Chondrocyte (in vitro differentiated cells): ENCODE results near the gene SURF2. TPM values are rescaled to one million over a fixed set of nuclear protein-coding genes. Genes with fewer than 3 reads are reported as not detected.
A peak's percentile ranks its signal among the peaks of the same experiment; 100 is the strongest.

Experiments used
- DNase-seq: peaks from one replicate; pipeline ENCODE4 v3.0.0; 2021; ENCODE audit warnings: mixed read lengths, low spot score
- H3K27ac Mint-ChIP-seq: one replicate; pipeline ENCODE4 v1.8.0; 2021; ENCODE audit warnings: mild to moderate bottlenecking, moderate library complexity, mixed read lengths; ENCODE audit not compliant: unreplicated experiment
- H3K27me3 Mint-ChIP-seq: 2 replicates; pipeline ENCODE4 v1.8.0; 2021; ENCODE audit warnings: low read depth, mixed read lengths
- H3K36me3 Mint-ChIP-seq: 2 replicates; pipeline ENCODE4 v1.8.0; 2021; ENCODE audit warnings: low read depth, mixed read lengths
- H3K4me1 Mint-ChIP-seq: 2 replicates; pipeline ENCODE4 v1.8.0; 2021; ENCODE audit warnings: low read depth, mild to moderate bottlenecking, mixed read lengths
- H3K4me3 Mint-ChIP-seq: one replicate; pipeline ENCODE4 v1.8.0; 2021; ENCODE audit warnings: mild to moderate bottlenecking, moderate library complexity, mixed read lengths; ENCODE audit not compliant: unreplicated experiment
- H3K9me3 Mint-ChIP-seq: 2 replicates; pipeline ENCODE4 v1.8.0; 2021; ENCODE audit warnings: low read depth, mixed read lengths
- total RNA-seq: library from RNA; stranded (reverse); gene quantifications from 3 replicates; pipeline ENCODE4 v1.2.1, GENCODE V29; 2021
- TF ChIP-seq, protein P1 (sequence below): fragments of 200-600 bp; sonication (generic); IDR thresholded peaks from 2 replicates; pipeline ENCODE4 v1.5.0; 2021; ENCODE audit warnings: antibody characterized with exemption, mild to moderate bottlenecking, moderate library complexity

SURF2 gene
- total RNA-seq, 1 donor from 2014 or later, result 12.5 TPM

DNA sequence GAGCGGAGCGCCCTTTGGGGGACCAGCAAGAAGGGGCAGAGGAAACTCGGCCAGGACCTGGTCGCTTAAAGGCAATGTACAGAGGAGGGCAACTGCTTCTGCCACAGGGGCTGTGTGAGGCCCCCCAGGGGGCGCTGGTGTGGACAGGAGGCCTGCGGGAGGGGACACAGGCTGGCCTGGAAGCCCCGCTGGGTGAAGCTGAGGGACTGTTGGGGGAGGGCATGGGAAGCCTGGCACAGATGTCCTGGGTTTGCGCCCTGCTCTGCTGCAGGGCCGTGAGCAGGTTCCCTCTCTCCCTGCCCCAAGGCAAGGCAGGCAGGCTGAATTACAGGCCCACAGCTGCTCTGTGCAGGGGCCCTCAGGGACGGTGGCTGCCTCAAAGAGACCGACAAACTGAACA, 13.8 kb upstream of the SURF2 start:
- Mint-ChIP-seq H3K27me3 (no peaks in the 10 kb centered on the region), H3K4me3 (no peak overlapping the region), H3K27ac (no peak overlapping the region), H3K9me3 (no peaks in the 10 kb centered on the region), H3K4me1 (peaks cover 12% of the 10 kb centered on the region), H3K36me3 (peaks cover 11% of the 10 kb centered on the region)
- TF ChIP-seq, protein P1, sequence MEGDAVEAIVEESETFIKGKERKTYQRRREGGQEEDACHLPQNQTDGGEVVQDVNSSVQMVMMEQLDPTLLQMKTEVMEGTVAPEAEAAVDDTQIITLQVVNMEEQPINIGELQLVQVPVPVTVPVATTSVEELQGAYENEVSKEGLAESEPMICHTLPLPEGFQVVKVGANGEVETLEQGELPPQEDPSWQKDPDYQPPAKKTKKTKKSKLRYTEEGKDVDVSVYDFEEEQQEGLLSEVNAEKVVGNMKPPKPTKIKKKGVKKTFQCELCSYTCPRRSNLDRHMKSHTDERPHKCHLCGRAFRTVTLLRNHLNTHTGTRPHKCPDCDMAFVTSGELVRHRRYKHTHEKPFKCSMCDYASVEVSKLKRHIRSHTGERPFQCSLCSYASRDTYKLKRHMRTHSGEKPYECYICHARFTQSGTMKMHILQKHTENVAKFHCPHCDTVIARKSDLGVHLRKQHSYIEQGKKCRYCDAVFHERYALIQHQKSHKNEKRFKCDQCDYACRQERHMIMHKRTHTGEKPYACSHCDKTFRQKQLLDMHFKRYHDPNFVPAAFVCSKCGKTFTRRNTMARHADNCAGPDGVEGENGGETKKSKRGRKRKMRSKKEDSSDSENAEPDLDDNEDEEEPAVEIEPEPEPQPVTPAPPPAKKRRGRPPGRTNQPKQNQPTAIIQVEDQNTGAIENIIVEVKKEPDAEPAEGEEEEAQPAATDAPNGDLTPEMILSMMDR, result no peak
- DNase-seq, result no peak

DNA sequence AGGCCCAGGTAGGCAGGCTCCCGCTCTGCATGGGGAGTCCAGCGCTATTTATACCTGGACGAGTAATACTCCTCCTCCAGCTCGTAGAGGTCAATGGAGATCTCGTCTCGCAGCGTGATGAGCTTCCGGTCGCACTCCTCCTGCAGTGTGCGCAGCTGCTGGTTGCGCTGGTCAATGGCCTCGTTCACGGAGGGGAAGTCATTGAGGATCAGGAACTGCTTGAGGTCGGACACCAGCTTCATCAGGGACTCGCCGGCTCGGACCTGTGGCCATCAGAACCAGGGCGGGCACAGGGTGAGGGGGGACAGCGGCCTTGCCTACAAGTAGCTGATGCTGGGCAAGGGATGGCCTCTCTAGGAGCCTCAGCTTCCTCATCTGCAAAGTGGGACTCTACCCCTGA, 12.3 kb upstream of the SURF2 start:
- no peak for DNase-seq
- no peak overlapping the region for H3K27ac Mint-ChIP-seq
- H3K4me1 Mint-ChIP-seq, result peaks cover 19% of the 10 kb centered on the region
- no peaks in the 10 kb centered on the region for H3K9me3 Mint-ChIP-seq
- peaks cover 18% of the 10 kb centered on the region for H3K36me3 Mint-ChIP-seq
- no peaks in the 10 kb centered on the region for H3K27me3 Mint-ChIP-seq
- no peak overlapping the region for H3K4me3 Mint-ChIP-seq
- TF ChIP-seq, protein P1, result no peak

DNA sequence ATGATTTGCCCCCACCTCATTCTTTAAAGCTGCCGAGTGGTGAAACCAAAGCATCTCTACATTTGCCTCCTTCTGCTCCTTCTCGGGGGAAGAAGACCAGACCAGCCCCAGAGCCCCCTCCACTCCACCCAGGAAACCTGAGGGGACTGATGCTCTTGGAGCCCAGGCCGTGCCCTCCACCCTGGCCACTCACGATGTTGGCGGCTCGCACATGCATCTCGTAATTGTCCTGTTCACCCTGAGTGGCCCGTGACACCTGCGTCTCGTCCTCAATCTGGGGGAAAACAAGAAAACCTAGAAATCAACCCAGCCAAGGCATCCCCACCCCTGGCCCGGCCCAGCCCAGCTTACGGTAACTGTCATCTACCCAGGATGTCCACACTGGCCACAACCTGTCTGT, 11.4 kb upstream of the SURF2 start:
- TF ChIP-seq, protein P1, result no peak
- DNase-seq, result no peak
- Mint-ChIP-seq H3K27me3 (no peaks in the 10 kb centered on the region), H3K4me1 (peaks cover 28% of the 10 kb centered on the region), H3K27ac (no peak overlapping the region), H3K4me3 (no peak overlapping the region), H3K9me3 (no peaks in the 10 kb centered on the region), H3K36me3 (peaks cover 23% of the 10 kb centered on the region)

DNA sequence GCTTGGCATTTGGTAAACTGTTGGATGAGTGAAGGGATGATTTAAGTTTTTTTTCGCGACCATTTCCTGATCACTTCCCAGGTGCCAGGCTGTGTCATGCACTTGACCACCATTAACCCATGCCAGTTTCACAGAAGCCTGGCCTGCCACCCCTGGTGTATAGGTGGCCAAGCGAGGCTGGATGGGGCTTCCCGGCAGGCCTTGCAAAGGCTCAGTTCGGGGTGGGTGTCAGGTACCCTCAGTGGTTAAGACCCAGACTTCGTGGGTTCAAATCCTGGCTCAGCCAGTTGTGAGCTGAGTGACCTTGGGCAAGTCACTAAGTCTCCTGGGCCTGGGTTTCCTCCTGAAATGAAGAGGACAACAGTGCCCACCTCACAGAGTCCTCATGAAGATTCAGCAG, 10.8 kb upstream of the SURF2 start:
- no peak overlapping the region for H3K27ac Mint-ChIP-seq
- no peaks in the 10 kb centered on the region for H3K9me3 Mint-ChIP-seq
- peaks cover 31% of the 10 kb centered on the region for H3K4me1 Mint-ChIP-seq
- H3K4me3 Mint-ChIP-seq, result no peak overlapping the region
- DNase-seq, result no peak
- H3K27me3 Mint-ChIP-seq, result no peaks in the 10 kb centered on the region
- H3K36me3 Mint-ChIP-seq, result peaks cover 25% of the 10 kb centered on the region
- TF ChIP-seq, protein P1, result no peak

DNA sequence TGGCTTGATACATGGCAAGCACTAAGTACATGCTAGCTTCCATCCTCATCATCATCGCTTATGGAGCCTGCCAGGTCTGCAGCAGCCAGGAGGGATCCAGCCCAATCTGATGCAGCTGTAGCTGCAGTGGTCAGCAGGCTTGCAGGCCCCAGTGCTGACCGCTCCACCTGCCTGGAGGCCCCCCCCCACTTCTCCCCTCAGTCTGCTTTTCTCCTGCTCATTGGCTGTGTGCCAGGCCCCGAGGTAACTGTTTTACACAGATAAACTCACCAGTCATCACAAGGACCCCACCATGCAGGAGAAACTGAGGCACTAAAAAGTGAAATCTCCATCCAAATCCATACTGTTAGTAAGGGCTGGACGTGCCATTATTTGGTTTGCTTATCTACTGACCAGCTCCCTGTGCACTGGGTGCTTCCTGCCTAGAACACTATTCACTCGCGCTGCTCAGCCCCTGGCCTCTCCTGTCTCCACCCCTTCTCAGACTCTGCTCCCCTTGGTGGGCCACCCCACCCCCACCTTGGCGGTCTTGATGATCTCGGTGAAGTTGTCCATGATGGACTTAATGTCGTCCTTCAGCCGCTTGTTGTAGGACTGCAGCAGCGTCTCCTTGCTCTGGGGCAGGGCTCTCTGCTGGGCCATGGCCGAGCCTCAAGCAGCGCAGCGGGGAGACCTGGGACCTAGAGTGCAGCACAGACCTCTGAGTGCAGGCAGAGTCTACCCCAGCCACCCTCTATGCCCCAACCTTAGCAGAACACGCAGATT, 10.1 kb upstream of the SURF2 start:
- TF ChIP-seq, protein P1, result no peak
- peaks cover 33% of the 10 kb centered on the region for H3K4me1 Mint-ChIP-seq
- H3K27ac Mint-ChIP-seq, result peak overlapping the region; percentile 94
- no peaks in the 10 kb centered on the region for H3K27me3 Mint-ChIP-seq
- H3K9me3 Mint-ChIP-seq, result no peaks in the 10 kb centered on the region
- DNase-seq, result no peak
- peaks cover 27% of the 10 kb centered on the region for H3K36me3 Mint-ChIP-seq
- peak overlapping the region; percentile 98 for H3K4me3 Mint-ChIP-seq
